ENCODE measurements around the gene GSX2. TPM values are rescaled to one million over a fixed set of nuclear protein-coding genes. Genes with fewer than 3 reads are reported as not detected.
"Not testable (repeated sequence)": the region's sequence is repeated elsewhere in the genome, so short reads cannot be mapped to it uniquely, and the experiment has no call there.

The GSX2 gene
- polyA plus RNA-seq, 12 donors: not detected

GRCh38 chr4:54102531-54103106 lies 2.7 kb downstream of the GSX2 start:
- no peak for DNase-seq

GRCh38 chr4:54103190-54103574 lies 3.2 kb downstream of the GSX2 start:
- no peak for DNase-seq

- no peak for DNase-seq
Measured at GRCh38 chr4:54104907-54105306, 4.9 kb downstream of the GSX2 start.

- no peak for DNase-seq
Measured at GRCh38 chr4:54107951-54108748, 8.2 kb downstream of the GSX2 start.

- DNase-seq: no peak
Measured at GRCh38 chr4:54109241-54110018, 9.5 kb downstream of the GSX2 start.

- no peak for DNase-seq
Measured at GRCh38 chr4:54110019-54110416, 10.1 kb downstream of the GSX2 start.

- not testable (repeated sequence) for DNase-seq
Measured at GRCh38 chr4:54113206-54113605, 13.2 kb downstream of the GSX2 start.

- not testable (repeated sequence) for DNase-seq
Measured at GRCh38 chr4:54116246-54116645, 16.3 kb downstream of the GSX2 start.

- no peak for DNase-seq
Measured at GRCh38 chr4:54118850-54119589, 19.1 kb downstream of the GSX2 start.

- DNase-seq: no peak
Measured at GRCh38 chr4:54120518-54120917, 20.6 kb downstream of the GSX2 start.

GRCh38 chr4:54127660-54128059 lies 27.7 kb downstream of the GSX2 start:
- DNase-seq: no peak

GRCh38 chr4:54128694-54129093 lies 28.7 kb downstream of the GSX2 start:
- not testable (repeated sequence) for DNase-seq

GRCh38 chr4:54139332-54139731 lies 39.4 kb downstream of the GSX2 start:
- DNase-seq: no peak

GRCh38 chr4:54140287-54140686 lies 40.3 kb downstream of the GSX2 start:
- no peak for DNase-seq

- DNase-seq: no peak
Measured at GRCh38 chr4:54144199-54144598, 44.2 kb downstream of the GSX2 start.

GRCh38 chr4:54144661-54145171 lies 44.8 kb downstream of the GSX2 start:
- DNase-seq: no peak

GRCh38 chr4:54146139-54146538 lies 46.2 kb downstream of the GSX2 start:
- DNase-seq: no peak

- no peak for DNase-seq
Measured at GRCh38 chr4:54149323-54149722, 49.4 kb downstream of the GSX2 start.
